Stomach (tissue), 4 donors: Measurements from ENCODE around the gene MAP3K12.

Experiments
- CTCF ChIP-seq, 7 experiments: fragments of 450-650 bp in 4 of 7; fragments of 200-600 bp in 3 of 7; sonication (generic) in 3 of 7; IDR thresholded peaks; one replicate each; pipeline ENCODE4 v1.5.1; 2016 to 2019; ENCODE audit warnings: antibody characterized with exemption in 7 of 7, control low read depth in 2 of 7, mild to moderate bottlenecking in 1 of 7
- EP300 ChIP-seq: sonication (generic); formaldehyde crosslinking; IDR thresholded peaks from one replicate; pipeline ENCODE4 v1.6.1; 2017; ENCODE audit warnings: antibody characterized with exemption
- POLR2AphosphoS5 ChIP-seq, 3 donors: sonication (generic); formaldehyde crosslinking; IDR thresholded peaks; one replicate each; pipeline ENCODE4 v1.6.1; 2016; ENCODE audit warnings: antibody characterized with exemption in 3 of 3

GRCh38 chr12:53465679-53466078 is 33.6 kb downstream of the MAP3K12 start:
- TF ChIP-seq EP300 (no peak), CTCF (IDR thresholded peaks at IDR 0.05) (no peak), POLR2AphosphoS5 (IDR thresholded peaks at IDR 0.05) (no peak)
